GM12864 (cell line): Measurements from ENCODE around the gene ZNF622.

Experiments
- DNase-seq: peaks from one replicate; pipeline ENCODE4 v3.0.0-alpha.2; 2011; ENCODE audit warnings: low read depth
- H3K4me3 ChIP-seq: 2 replicates; pipeline ENCODE4 v1.5.1; 2011; ENCODE audit warnings: mild to moderate bottlenecking, low read depth, low read length, control low read depth
- CTCF ChIP-seq: IDR thresholded peaks from 2 replicates; pipeline ENCODE4 v1.5.1; 2011; ENCODE audit warnings: low read depth, mild to moderate bottlenecking, moderate library complexity, low read length, control low read depth, inconsistent platforms; ENCODE audit errors: missing control alignments

Gene ZNF622

DNA sequence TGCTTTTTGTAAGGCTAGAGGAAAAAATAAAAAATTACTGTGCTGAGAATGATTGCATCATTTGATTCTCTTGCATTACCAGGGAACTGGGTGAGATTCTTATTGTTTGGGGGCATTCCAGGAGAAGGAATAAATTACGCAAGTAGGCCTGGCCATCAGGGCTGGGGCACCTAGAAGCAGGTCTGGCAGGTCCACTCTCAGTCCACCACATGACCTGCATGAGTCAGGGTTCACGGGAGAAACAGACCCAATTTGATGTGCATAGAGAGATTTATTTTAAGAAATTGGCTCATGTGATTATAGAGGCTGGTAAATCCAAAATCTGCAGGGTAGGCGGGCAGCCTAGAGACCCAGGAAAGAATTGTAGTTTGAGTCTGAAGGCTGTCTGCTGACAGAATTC lies 59.6 kb downstream of the ZNF622 start:
- DNase-seq: no peak
- H3K4me3 ChIP-seq: no peak overlapping the region
- TF ChIP-seq CTCF: no peak
